RPMI7951 (cell line): ENCODE results near the gene HOXA9. TPM values are rescaled to one million over a fixed set of nuclear protein-coding genes. Genes with fewer than 3 reads are reported as not detected.
A peak's percentile ranks its signal among the peaks of the same experiment; 100 is the strongest.

ENCODE experiments used
- DNase-seq: peaks from one replicate; pipeline ENCODE4 v3.0.0-alpha.2; 2012; ENCODE audit warnings: low read depth
- total RNA-seq: library from RNA; depleted of rRNA; stranded (reverse); fragments of >200 nt; shearing (Covaris generic); gene quantifications from 2 replicates; pipeline ENCODE4 v1.2.3, GENCODE V29; 2014

HOXA9 gene
- total RNA-seq, 1 experiment from 2014 or later = 0.12 TPM

- DNase-seq = no peak
Measured at GRCh38 chr7:27142580-27143022, 22.7 kb downstream of the HOXA9 start.

DNA sequence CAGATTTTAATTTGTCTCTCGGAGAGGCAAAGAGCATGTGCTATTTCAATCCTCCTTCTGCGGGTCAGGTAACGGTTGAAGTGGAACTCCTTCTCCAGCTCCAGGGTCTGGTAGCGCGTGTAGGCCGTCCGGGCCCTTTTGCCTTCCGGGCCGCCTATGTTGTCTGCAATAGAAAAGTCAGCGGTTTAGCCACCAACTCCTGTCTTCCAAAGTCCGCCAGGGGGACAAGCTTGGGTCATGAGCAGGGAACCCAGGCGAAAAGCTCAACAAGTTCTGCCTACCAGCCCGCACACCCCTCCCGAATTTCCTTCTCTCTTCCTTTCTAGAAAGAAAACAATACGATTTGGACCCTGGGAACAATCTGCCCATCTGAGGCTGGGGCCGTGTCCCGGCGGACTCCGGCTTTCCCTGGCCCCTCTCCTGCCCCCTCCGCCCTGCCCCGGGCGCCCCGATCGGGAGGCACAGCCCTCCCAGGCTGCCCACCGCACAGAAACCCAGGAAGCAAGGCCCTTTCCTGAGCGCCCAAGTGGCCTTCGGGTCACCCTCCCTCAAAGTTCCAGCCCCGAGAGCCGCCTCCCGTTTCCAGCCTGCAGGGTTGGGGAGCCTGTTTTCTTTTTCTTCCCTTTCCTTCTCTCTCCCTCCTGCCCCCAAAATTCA, 23.3 kb downstream of the HOXA9 start:
- DNase-seq = no peak

GRCh38 chr7:27141137-27141922, 24.0 kb downstream of the HOXA9 start:
- no peak for DNase-seq

DNA sequence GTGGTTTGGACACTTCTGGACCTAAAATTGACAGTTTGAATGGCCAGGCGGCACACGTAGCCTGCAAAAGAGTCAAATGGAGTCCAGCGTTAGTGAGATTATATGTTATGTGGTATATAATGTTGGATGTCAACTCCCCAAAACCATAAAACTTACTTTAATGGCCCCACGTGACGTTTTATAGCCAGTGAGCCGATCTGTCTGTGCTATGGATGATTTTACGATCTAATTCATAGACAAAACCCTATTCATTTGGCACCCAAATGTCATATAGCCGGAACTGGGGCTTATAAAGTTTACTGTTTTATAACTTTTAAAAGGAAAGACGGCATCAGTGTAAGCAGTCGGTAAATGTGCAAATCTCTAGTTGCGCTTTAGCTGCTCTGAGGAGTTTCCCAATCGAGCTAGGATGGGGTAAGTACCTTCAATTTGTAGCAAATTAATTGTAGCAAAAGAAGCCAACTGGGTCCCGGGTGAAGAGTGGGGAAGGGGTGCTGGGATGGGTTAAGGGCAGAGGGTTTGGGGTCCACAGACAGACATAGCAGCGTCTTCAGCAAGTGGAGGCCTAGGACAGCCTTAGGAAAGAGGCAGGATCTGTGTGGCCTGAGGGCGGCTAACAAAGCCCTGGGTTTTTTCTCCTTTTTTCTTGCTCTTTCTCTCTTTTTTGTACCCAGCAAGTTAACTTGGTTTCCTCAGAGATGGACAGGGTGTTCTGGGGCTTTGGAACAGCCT, 25.0 kb downstream of the HOXA9 start:
- DNase-seq = no peak

GRCh38 chr7:27139334-27140125, 25.8 kb downstream of the HOXA9 start:
- DNase-seq = peak; percentile 66

- DNase-seq = no peak
Measured at GRCh38 chr7:27138985-27139333, 26.4 kb downstream of the HOXA9 start.

GRCh38 chr7:27138472-27138871, 26.9 kb downstream of the HOXA9 start:
- no peak for DNase-seq

- DNase-seq = no peak
Measured at GRCh38 chr7:27137640-27138315, 27.6 kb downstream of the HOXA9 start.

DNA sequence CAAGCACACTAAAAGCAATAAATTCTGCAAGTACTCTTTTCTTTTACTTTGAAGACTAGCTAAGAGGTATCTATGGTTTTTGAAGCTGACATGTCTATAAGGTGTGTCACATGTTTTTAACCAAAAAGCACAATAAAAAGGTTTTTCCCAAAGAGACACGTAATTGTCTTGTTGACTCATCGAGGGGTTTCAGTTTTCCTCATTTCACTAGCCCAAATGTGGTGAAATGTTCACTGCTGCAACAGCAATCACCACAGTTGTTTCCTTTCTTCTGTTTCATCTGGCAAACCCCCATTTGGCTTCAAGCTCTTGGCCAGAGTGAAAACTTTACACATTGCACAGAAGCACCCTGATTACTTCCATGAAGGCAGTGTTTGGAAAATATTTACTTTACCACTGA, 30.9 kb downstream of the HOXA9 start:
- peak; percentile 98 for DNase-seq

- DNase-seq = no peak
Measured at GRCh38 chr7:27133409-27134231, 31.7 kb downstream of the HOXA9 start.

GRCh38 chr7:27132978-27133377, 32.4 kb downstream of the HOXA9 start:
- no peak for DNase-seq

DNA sequence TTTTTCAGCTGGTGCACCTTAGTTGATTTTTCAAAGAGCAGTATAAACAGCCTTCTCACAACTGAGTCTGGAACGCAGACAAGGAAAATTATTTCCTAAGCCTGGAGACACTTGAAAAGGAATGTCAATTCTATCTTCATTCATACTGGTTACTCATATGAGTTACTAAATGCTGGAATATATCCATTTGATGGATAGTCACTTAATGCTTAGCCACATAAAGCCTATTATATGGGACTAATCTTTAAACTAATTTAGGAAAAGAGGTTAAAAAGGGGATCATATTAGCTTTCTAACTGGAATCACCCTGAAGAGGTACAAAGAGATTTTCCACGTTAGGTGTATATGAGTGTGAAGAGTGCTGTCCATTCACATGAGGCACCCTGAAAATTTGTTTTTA, 33.1 kb downstream of the HOXA9 start:
- no peak for DNase-seq

DNA sequence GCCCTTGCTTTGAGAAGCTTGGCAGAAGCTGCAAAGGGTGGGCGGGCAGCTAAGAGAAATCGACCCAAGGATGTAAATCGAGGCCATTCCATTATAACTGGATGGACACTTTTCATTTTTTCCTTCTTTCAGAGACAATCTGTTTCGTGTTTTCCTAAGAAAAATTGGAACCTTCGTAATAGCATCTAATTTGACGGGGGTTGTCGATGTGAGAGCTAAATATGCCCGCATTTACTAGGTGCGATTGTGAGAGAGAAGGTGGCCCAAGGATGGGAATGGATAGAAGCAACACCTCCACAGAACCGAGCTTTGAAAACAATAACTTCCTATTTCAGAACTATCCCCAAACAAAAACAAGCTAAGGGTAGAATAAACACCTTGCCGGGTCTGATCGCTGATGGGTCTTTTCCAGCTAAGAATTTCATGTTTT, 33.9 kb downstream of the HOXA9 start:
- DNase-seq = no peak

GRCh38 chr7:27130540-27131389, 34.6 kb downstream of the HOXA9 start, which contains the start of gene HOXA4:
HOXA4 (minus strand) TSS chr7:27130757; CDS start chr7:27130733, 24 bp downstream.
- peak; percentile 93 for DNase-seq

GRCh38 chr7:27129729-27130539, 35.4 kb downstream of the HOXA9 start:
- DNase-seq = peak; percentile 72

GRCh38 chr7:27128776-27129728, 36.3 kb downstream of the HOXA9 start:
- no peak for DNase-seq

DNA sequence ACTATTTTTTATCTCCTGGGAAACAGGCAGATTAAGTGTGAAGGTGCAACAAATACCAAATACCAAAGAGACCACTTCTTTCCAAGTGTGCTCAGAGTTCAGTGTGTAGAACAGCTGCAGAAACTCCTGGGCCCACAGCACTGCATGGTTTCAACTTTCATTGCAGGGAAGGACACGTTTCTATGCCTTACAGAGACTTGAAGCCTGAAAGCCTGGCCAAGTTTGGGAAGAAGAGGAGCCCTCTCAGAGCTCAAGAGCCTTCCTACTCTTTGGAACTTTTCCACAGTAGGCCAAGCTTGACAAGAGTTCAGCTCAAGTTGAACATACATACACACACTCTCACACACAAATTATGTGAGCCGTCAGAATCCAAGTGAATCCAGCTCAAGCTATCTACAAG, 37.3 kb downstream of the HOXA9 start:
- DNase-seq = no peak
